Transverse colon (tissue), 4 donors: ENCODE measurements around the gene CRADD. TPM values are rescaled to one million over a fixed set of nuclear protein-coding genes. Genes with fewer than 3 reads are reported as not detected.

ENCODE experiments used
- DNase-seq: peaks from one replicate; pipeline ENCODE4 v3.0.0-alpha.2; 2019
- H3K27ac ChIP-seq, 4 donors: fragments of 200-600 bp; sonication (generic); 2 replicates each; pipeline ENCODE4 v1.5.1; 2016 to 2018; ENCODE audit warnings: inconsistent platforms in 4 of 4
- H3K27me3 ChIP-seq: fragments of 200-600 bp; sonication (generic); 2 replicates; pipeline ENCODE4 v1.5.1; 2017; ENCODE audit warnings: inconsistent platforms
- H3K36me3 ChIP-seq, 4 donors: fragments of 200-600 bp; sonication (generic); 2 replicates each; pipeline ENCODE4 v1.5.1; 2017 to 2019; ENCODE audit warnings: inconsistent platforms in 4 of 4
- H3K4me1 ChIP-seq, 4 donors: fragments of 200-600 bp; sonication (generic); 2 replicates each; pipeline ENCODE4 v1.5.1; 2017 to 2020; ENCODE audit warnings: inconsistent platforms in 4 of 4
- H3K4me3 ChIP-seq, 4 donors: fragments of 200-600 bp; sonication (generic); 1 replicate in 1 of 4; 2 replicates in 3 of 4; pipeline versions ENCODE4 v1.5.1 to v1.6.1; 2017 to 2019; ENCODE audit warnings: inconsistent platforms in 4 of 4
- H3K9me3 ChIP-seq, 2 donors: fragments of 200-600 bp; sonication (generic); 2 replicates each; pipeline ENCODE4 v1.5.1; 2017 to 2019; ENCODE audit warnings: inconsistent platforms in 2 of 2
- EP300 ChIP-seq: sonication (generic); formaldehyde crosslinking; IDR thresholded peaks from one replicate; pipeline ENCODE4 v1.6.1; 2017; ENCODE audit warnings: antibody characterized with exemption, low read depth
- POLR2A ChIP-seq: fragments of 450-650 bp; IDR thresholded peaks from one replicate; pipeline ENCODE4 v1.6.1; 2016; ENCODE audit warnings: antibody characterized with exemption, mild to moderate bottlenecking, moderate library complexity
- POLR2AphosphoS5 ChIP-seq, 3 donors: sonication (generic); formaldehyde crosslinking; IDR thresholded peaks; one replicate each; pipeline ENCODE4 v1.6.1; 2016; ENCODE audit warnings: antibody characterized with exemption in 3 of 3
- WGBS, 2 donors: methylation state at CpG; one replicate each; pipeline ENCODE4 v1.1.5; 2018; ENCODE audit warnings: low coverage in 1 of 2; 5-methylcytosine and 5-hydroxymethylcytosine counted together
- in situ Hi-C, 4 donors: fragments of 200-750 bp; cut with MboI; loops; one replicate each; pipeline versions ENCODE4 v1.15.0 to v1.15.1; 2017; ENCODE audit warnings: low sequenced_read_pairs in 3 of 4, low pct_ligation_motif_present in 1 of 4, low pct_unique_long_range_greater_than_20kb in 1 of 4
- intact Hi-C: fragments of 100-400 bp; cut with DNase I; formaldehyde crosslinking; loops from one replicate; pipeline ENCODE4 v1.15.1; 2023; ENCODE audit warnings: low total_unique reads
- total RNA-seq, 4 donors: library from RNA; depleted of rRNA; stranded (reverse); fragments of >200 nt; gene quantifications; one replicate each; pipeline ENCODE4 v1.1.0, GENCODE V29; 2016
- TF ChIP-seq, protein P1 (sequence below), 5 experiments: fragments of 200-600 bp in 3 of 5; fragments of 450-650 bp in 2 of 5; sonication (generic) in 3 of 5; IDR thresholded peaks; 1 replicate in 2 of 5; 2 replicates in 3 of 5; pipeline ENCODE4 v1.5.1; 2016 to 2017; ENCODE audit warnings: antibody characterized with exemption in 5 of 5, inconsistent platforms in 3 of 5, mild to moderate bottlenecking in 2 of 5, moderate library complexity in 1 of 5

Gene CRADD
- total RNA-seq, 4 donors from 2014 or later: 45.6 to 59.3 (median 56.3) TPM

GRCh38 chr12:93743229-93743998 lies 66.2 kb downstream of the CRADD start:
- in situ Hi-C loops (loop anchor here (10.0 to 25.0 kb wide), 4 partner anchors 159 to 181 kb away; partner anchors contain the start of gene SOCS2 (in 2 of the 4)), intact Hi-C loops (loop anchor here (5.0 kb wide), 1 partner anchor 171 kb away; the partner anchor contains the start of gene SOCS2)
- TF ChIP-seq EP300: no peak
- TF ChIP-seq POLR2AphosphoS5 (IDR thresholded peaks at IDR 0.05): no peak
- no peak for TF ChIP-seq POLR2A
- TF ChIP-seq, protein P1, sequence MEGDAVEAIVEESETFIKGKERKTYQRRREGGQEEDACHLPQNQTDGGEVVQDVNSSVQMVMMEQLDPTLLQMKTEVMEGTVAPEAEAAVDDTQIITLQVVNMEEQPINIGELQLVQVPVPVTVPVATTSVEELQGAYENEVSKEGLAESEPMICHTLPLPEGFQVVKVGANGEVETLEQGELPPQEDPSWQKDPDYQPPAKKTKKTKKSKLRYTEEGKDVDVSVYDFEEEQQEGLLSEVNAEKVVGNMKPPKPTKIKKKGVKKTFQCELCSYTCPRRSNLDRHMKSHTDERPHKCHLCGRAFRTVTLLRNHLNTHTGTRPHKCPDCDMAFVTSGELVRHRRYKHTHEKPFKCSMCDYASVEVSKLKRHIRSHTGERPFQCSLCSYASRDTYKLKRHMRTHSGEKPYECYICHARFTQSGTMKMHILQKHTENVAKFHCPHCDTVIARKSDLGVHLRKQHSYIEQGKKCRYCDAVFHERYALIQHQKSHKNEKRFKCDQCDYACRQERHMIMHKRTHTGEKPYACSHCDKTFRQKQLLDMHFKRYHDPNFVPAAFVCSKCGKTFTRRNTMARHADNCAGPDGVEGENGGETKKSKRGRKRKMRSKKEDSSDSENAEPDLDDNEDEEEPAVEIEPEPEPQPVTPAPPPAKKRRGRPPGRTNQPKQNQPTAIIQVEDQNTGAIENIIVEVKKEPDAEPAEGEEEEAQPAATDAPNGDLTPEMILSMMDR (IDR thresholded peaks at IDR 0.05): no peak
- Histone ChIP-seq H3K27ac (peak overlapping the region; percentile 80 to 90 (median 90)), H3K36me3 (no peaks in the 10 kb centered on the region), H3K9me3 (no peaks in the 10 kb centered on the region), H3K27me3 (no peaks in the 10 kb centered on the region), H3K4me1 (peaks cover 1 to 43% (median 15%) of the 10 kb centered on the region in 4 donors), H3K4me3 (peak overlapping the region in 2 of 4 donors; percentile 51 to 68)
- WGBS, 2 donors: 94 to 95% methylated on average over 7 to 9 of the region's 9 CpGs
- DNase-seq: no peak

DNA sequence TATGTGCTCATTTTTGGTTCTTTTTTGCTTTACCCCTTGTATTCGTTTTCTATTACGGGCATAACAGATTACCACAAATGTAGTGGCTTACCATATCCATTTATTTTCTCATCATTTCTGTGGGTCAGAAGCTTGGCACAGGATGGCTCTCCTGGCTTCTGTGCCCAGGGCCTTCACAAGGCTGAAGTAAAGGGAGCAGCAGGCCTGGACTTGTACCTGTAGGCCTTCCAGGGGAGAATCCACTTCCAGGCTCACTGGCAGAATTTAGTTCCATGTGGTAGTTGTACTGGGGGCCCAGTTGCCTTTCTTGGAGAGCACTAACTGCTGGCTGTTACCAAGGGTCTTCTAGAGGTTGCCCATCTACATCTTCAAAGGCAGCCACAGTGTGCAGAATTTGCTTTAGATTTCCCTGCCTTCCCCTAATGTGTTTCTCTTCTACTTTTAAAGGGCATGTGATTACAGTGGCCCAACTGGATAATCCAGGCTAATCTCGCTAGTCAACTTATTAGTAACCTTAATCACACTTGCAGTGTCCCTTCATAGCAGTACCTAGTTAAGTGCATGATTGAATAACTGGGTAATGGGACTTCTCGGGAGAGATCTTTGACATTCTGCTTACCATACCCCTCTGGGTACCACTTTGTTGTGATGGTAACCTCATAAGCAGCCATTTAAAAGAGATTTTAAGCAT lies 67.0 kb downstream of the CRADD start:
- intact Hi-C loops (loop anchor here (1.0 to 5.0 kb wide), 2 partner anchors 32 to 172 kb away; partner anchors contain the start of gene SOCS2), in situ Hi-C loops (loop anchor here (10.0 to 25.0 kb wide), 4 partner anchors 159 to 182 kb away; partner anchors contain the start of gene SOCS2 (in 2 of the 4))
- no peaks in the 10 kb centered on the region for H3K27me3 ChIP-seq
- no peaks in the 10 kb centered on the region for H3K9me3 ChIP-seq
- peak overlapping the region in 2 of 4 donors; percentile 90 for H3K27ac ChIP-seq
- H3K4me3 ChIP-seq: no peak overlapping the region
- H3K36me3 ChIP-seq: no peaks in the 10 kb centered on the region
- WGBS, 2 donors: 95 to 100% methylated on average over 4 of the region's 4 CpGs
- H3K4me1 ChIP-seq: peaks cover 0 to 37% (median 11%) of the 10 kb centered on the region in 4 donors
- TF ChIP-seq POLR2A: no peak
- no peak for TF ChIP-seq EP300
- no peak for TF ChIP-seq POLR2AphosphoS5 (IDR thresholded peaks at IDR 0.05)
- TF ChIP-seq, protein P1 (IDR thresholded peaks at IDR 0.05): no peak
- no peak for DNase-seq

DNA sequence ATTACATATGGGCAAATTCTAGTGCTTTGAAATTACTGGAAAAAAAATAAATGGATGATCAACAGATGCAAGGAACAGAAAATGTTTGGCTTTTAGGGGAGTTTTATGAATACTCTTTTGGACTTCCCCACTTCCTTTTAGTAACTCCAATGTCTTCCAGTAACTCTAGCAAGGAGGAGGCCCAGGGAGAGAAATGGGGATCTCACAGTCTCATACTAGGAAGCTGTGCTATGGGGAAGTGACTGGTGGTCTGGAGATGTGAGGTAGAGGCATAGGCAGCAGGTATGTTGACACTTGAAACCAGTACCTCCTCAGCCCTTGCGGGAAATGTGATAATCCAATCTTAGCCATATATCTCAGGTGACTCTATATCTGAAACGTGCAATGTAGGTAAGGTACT lies 68.1 kb downstream of the CRADD start:
- intact Hi-C loops (no loop called here), in situ Hi-C loops (loop anchor here (10.0 to 25.0 kb wide), 4 partner anchors 160 to 183 kb away; partner anchors contain the start of gene SOCS2 (in 2 of the 4))
- Histone ChIP-seq H3K4me1 (peaks cover 0 to 31% (median 7%) of the 10 kb centered on the region in 4 donors), H3K4me3 (no peak overlapping the region), H3K27me3 (no peaks in the 10 kb centered on the region), H3K27ac (no peak overlapping the region), H3K36me3 (no peaks in the 10 kb centered on the region), H3K9me3 (no peaks in the 10 kb centered on the region)
- no peak for TF ChIP-seq EP300
- TF ChIP-seq, protein P1 (IDR thresholded peaks at IDR 0.05): no peak
- TF ChIP-seq POLR2AphosphoS5 (IDR thresholded peaks at IDR 0.05): no peak
- TF ChIP-seq POLR2A: no peak
- WGBS, 2 donors: 88% methylated on average over 2 of the region's 2 CpGs; no CpG with 5 or more reads in 1 of the 2 donors
- no peak for DNase-seq
